Activated CD4-positive, alpha-beta T cell treated with anti-CD3 and anti-CD28 coated beads, Interleukin-2, amount 50 U/mL, for 4 hours (primary cell): ENCODE measurements around the gene PCBD2.

Experiments used
- DNase-seq, 2 experiments: peaks; one replicate each; pipeline ENCODE4 v3.0.0-alpha.2; 2020

The PCBD2 gene

GRCh38 chr5:135008556-135008955, 103.6 kb downstream of the PCBD2 start:
- no peak for DNase-seq

DNA sequence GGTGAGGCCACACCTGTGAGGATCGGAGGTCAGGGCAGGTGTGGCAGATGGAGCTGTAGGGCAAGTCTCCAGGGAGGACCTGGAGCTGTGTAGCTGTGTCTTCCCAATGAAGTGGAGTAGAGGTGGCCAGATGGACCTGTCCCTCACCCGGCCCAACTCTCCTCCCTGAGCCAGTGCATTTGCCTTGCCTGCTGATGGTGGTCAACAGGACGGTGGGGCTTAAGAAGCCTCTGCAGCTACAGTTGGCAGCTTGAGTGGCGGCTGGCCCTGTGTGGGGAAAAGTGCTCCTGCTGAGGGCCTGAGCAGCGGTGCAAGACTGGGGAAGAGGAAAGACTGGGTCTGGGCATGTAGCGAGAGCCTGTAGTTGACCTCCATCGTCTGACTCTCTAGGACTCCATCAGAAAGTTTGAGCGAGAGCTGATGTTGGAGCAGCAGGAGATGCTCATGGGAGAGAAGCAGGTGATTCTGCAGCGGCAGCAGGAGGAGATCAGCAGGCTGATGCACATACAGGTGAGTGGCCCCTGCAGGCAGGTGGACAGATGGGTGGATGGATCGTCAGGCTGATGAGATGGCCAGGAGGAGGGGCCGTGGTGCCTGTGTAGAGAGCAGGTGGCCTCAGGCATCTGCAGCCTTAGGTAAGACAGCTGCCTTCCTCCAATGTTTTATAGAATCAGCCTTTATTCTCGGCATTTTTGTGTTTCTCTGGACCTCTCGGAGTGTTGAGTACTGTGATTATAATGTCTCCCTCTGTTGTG, 104.2 kb downstream of the PCBD2 start:
- DNase-seq = no peak

DNA sequence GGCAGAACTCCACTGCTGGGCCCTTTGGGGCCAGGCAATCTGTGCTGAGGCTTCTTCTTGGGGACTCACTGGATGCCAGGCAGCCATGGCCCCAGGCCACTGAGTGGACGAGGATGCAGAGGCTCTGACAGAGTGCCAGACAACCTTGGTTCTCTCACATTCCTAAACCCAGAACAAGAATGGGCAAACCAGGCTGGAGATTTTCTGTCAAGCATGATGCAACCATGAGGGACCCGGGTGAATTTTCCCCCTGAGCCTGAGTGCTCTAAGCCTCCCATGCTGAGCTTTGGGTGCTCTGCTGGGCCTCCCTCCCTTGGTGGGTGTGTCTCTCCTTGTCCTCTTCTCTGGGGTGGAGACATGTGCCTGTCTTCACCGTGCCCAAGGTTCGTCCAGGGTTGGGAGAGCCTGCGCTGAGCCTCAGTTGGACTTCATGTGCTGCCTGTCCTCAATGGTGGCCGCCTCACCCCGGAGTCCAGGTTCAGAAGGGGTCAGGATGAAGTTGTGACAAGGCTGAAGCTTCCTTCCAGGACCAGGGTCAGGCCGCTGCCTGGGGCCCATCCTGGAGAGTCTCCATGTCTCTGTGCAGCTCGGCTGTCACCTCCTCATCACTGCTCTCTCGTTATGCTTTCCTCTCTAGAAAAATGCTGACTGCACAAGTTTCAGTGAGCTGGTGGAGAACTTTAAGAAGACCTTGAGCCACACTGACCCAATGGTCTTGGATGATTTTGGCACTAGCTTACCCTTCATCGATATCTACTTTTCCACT, 105.0 kb downstream of the PCBD2 start:
- DNase-seq = no peak

GRCh38 chr5:135010502-135011354, 105.8 kb downstream of the PCBD2 start:
- no peak for DNase-seq

- DNase-seq = no peak
These were observed 106.6 kb downstream of the PCBD2 start for GRCh38 chr5:135011355-135012032.

DNA sequence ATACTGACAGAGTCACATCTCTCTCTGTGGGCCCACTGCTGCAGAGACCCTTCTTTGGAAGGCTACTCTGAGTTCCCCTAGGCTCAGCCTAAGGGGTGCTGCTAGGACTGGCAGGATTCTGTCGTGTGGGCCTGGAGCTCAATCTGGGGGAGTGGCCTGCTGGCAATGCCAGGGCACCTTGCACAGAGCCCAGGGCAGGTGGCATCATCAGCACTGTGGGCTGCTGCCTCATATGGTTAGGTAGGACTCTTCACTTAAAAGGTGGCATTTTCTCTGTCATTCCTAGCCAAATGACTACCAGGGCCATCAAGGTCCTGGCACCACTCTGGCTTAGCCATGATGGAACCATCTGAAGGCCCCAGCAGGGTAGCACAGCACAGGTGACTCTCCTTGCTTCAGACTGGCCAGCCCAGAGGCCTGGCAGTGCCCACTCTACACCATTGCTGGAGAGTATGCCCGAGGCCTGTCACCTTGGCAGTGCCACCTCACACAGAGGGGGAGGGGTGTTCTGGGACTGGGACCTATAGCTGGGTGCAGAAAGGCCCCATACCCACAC, 107.2 kb downstream of the PCBD2 start:
- DNase-seq = no peak
